T-cell (primary cell): Measurements from ENCODE around the gene DSP. TPM values are rescaled to one million over a fixed set of nuclear protein-coding genes. Genes with fewer than 3 reads are reported as not detected.

Experiments
- ATAC-seq, 4 experiments: fragments of 200-7000 bp in 3 of 4; fragments of 150-1000 bp in 1 of 4; cut with Tn5 transposase; replicated peaks in 1 of 4; 1 replicate in 3 of 4; 2 replicates in 1 of 4; pipeline ENCODE4 v1.10.0; 2021; ENCODE audit warnings: moderate library complexity in 3 of 4, mild to moderate bottlenecking in 2 of 4, moderate number of reproducible peaks in 1 of 4
- CTCF ChIA-PET, 2 donors: fragments of 300-600 bp; sonication (Branson Sonifier 250); formaldehyde crosslinking; loops; one replicate each; lab custom pipeline; 2022; ENCODE audit warnings: antibody characterized with exemption in 2 of 2; lab: Charles Lee
- POLR2A ChIA-PET, 2 donors: fragments of 300-600 bp; sonication (Branson Sonifier 250); formaldehyde crosslinking; loops; one replicate each; lab custom pipeline; 2022; ENCODE audit warnings: antibody characterized with exemption in 2 of 2; lab: Charles Lee
- DNase-seq, 35 experiments: peaks; one replicate each; pipeline versions ENCODE4 v3.0.0 to v3.0.0-alpha.2; 2013 to 2023
- H3K27ac ChIP-seq: one replicate; pipeline ENCODE4 v1.5.1; 2013; ENCODE audit warnings: low read length
- H3K27me3 ChIP-seq, 2 experiments: replicated peaks in 1 of 2; 1 replicate in 1 of 2; 2 replicates in 1 of 2; pipeline versions ENCODE4 v1.6.1 to v1.7.0; 2013; ENCODE audit warnings: low read length in 1 of 2, mixed read lengths in 1 of 2; ENCODE audit not compliant: control insufficient read depth in 2 of 2, insufficient read depth in 2 of 2; ENCODE audit errors: extremely low read depth in 1 of 2
- H3K36me3 ChIP-seq, 2 donors: 1 replicate in 1 of 2; 2 replicates in 1 of 2; pipeline versions ENCODE4 v1.6.1 to v1.7.0; 2013; ENCODE audit warnings: low read length in 1 of 2; ENCODE audit not compliant: control insufficient read depth in 2 of 2, insufficient read depth in 1 of 2; ENCODE audit errors: extremely low read depth in 1 of 2
- H3K4me1 ChIP-seq, 2 experiments: 1 replicate in 1 of 2; 2 replicates in 1 of 2; pipeline versions ENCODE4 v1.6.1 to v1.7.0; 2013; ENCODE audit warnings: low read length in 2 of 2, mixed read lengths in 1 of 2; ENCODE audit not compliant: insufficient read depth in 2 of 2, control insufficient read depth in 1 of 2; ENCODE audit errors: extremely low read depth in 1 of 2
- H3K4me3 ChIP-seq, 2 donors: 1 replicate in 1 of 2; 2 replicates in 1 of 2; pipeline versions ENCODE4 v1.5.1 to v1.7.0; 2013; ENCODE audit warnings: mild to moderate bottlenecking in 2 of 2, low read length in 1 of 2, moderate library complexity in 1 of 2; ENCODE audit not compliant: control insufficient read depth in 1 of 2; ENCODE audit errors: extremely low read depth in 1 of 2
- H3K9me3 ChIP-seq: 2 replicates; pipeline ENCODE4 v1.7.0; 2013
- H3K27ac Mint-ChIP-seq, 2 donors: one replicate each; pipeline ENCODE4 v1.8.0; 2020 to 2021; ENCODE audit warnings: mild to moderate bottlenecking in 2 of 2, mixed read lengths in 2 of 2
- H3K27me3 Mint-ChIP-seq, 2 donors: one replicate each; pipeline ENCODE4 v1.8.0; 2021 to 2022; ENCODE audit warnings: mixed read lengths in 2 of 2
- H3K36me3 Mint-ChIP-seq: one replicate; pipeline ENCODE4 v1.8.0; 2021; ENCODE audit warnings: mixed read lengths
- H3K4me1 Mint-ChIP-seq, 3 donors: one replicate each; pipeline ENCODE4 v1.8.0; 2020 to 2022; ENCODE audit warnings: mixed read lengths in 3 of 3, mild to moderate bottlenecking in 1 of 3
- H3K4me3 Mint-ChIP-seq, 3 donors: one replicate each; pipeline ENCODE4 v1.8.0; 2020 to 2022; ENCODE audit warnings: mild to moderate bottlenecking in 3 of 3, mixed read lengths in 3 of 3, moderate library complexity in 3 of 3
- H3K9me3 Mint-ChIP-seq, 3 donors: one replicate each; pipeline ENCODE4 v1.8.0; 2020 to 2022; ENCODE audit warnings: mixed read lengths in 3 of 3
- WGBS: methylation state at CpG from one replicate; pipeline ENCODE4 v1.1.5; 2013; ENCODE audit warnings: missing lambda C conversion rate; ENCODE audit not compliant: insufficient coverage; 5-methylcytosine and 5-hydroxymethylcytosine counted together
- total RNA-seq, 35 experiments: library from RNA in 6 of 35; stranded (reverse) in 6 of 35; fragments of 120-200 nt in 1 of 35; gene quantifications; one replicate each; pipeline versions ENCODE4 v1.2.1 to v1.2.4 and lab custom pipeline; 2013 to 2026

The DSP gene
- total RNA-seq, 5 donors from 2014 or later (not counting 1 experiment from before 2014, with no cell fraction given), result 0.12 to 1.0 (median 0.80) TPM; not detected in 1

DNA sequence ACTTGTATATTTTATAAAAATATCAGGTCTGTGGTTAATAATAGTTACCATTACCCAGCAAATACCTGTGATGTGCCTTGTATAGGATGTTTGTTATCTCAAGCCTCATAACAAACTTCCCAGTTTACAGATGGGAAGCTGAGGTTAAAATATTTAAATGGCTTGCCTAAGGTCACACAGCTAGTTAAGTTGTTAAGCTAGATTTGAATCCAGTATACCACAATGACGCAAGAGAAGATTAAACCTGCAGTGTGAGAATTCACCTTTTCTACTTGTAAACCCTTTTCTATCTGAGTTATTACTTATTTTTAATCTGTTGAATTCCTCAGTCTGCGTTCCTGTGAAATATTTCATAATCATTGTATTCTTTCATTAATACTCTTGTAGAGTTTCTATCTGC lies 4.9 kb downstream of the DSP start:
- Mint-ChIP-seq H3K27ac (no peak overlapping the region), H3K4me3 (no peak overlapping the region), H3K27me3 (peaks cover 33 to 54% of the 10 kb centered on the region in 2 donors), H3K36me3 (no peaks in the 10 kb centered on the region), H3K9me3 (no peaks in the 10 kb centered on the region), H3K4me1 (peaks cover 0 to 8% (median 7%) of the 10 kb centered on the region in 3 donors)
- Histone ChIP-seq H3K4me3 (no peak overlapping the region), H3K27me3 (peaks cover 12 to 44% of the 10 kb centered on the region in 2 experiments), H3K36me3 (no peaks in the 10 kb centered on the region), H3K4me1 (peaks cover 5 to 18% of the 10 kb centered on the region in 2 experiments), H3K9me3 (no peaks in the 10 kb centered on the region), H3K27ac (no peak overlapping the region)
- ChIA-PET CTCF (interaction anchor here in 1 of 2 donors (0.5 to 0.6 kb wide), 2 partner anchors 70 to 868 kb away, joined by 3 to 4 read pairs; no protein-coding TSS in a partner anchor), POLR2A (interaction anchor here in 1 of 2 donors (0.5 kb wide), 1 partner anchor 790 kb away, joined by 5 read pairs; no protein-coding TSS in a partner anchor)
- DNase-seq (no peak), ATAC-seq (no peak)
- no CpG with 5 or more reads among the region's 2 CpGs for WGBS

DNA sequence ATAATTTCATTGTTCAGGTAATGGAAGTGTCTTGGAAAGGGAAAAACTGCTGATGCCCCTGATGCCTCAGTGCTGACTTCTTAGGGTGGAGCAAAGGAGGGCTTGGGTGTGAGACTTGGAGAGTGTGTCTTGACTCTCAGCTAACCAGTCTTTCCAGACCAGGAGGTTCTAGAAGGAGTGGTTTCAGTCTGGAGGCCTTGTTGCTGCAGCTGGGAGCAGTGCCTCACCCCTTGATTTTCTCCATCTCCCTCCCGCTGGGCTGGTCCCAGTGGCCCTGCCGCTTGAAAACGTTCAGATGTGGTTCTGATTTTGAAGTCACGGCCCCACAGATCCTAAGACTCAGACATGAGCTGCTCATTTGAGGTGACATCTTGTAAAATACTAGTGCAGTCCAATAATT lies 5.4 kb downstream of the DSP start:
- 80% methylated on average over 4 of the region's 4 CpGs for WGBS
- Histone ChIP-seq H3K9me3 (no peaks in the 10 kb centered on the region), H3K36me3 (no peaks in the 10 kb centered on the region), H3K27me3 (peaks cover 12 to 40% of the 10 kb centered on the region in 2 experiments), H3K27ac (no peak overlapping the region), H3K4me3 (no peak overlapping the region), H3K4me1 (peaks cover 5 to 12% of the 10 kb centered on the region in 2 experiments)
- Mint-ChIP-seq H3K4me3 (no peak overlapping the region), H3K27ac (no peak overlapping the region), H3K27me3 (peaks cover 38 to 55% of the 10 kb centered on the region in 2 donors), H3K36me3 (no peaks in the 10 kb centered on the region), H3K4me1 (peaks cover 0 to 5% (median 4%) of the 10 kb centered on the region in 3 donors), H3K9me3 (no peaks in the 10 kb centered on the region)
- ChIA-PET CTCF (no interaction called here), POLR2A (interaction anchor here in 1 of 2 donors (0.5 kb wide), 1 partner anchor 791 kb away, joined by 5 read pairs; no protein-coding TSS in a partner anchor)
- DNase-seq, result no peak
- ATAC-seq, result no peak

DNA sequence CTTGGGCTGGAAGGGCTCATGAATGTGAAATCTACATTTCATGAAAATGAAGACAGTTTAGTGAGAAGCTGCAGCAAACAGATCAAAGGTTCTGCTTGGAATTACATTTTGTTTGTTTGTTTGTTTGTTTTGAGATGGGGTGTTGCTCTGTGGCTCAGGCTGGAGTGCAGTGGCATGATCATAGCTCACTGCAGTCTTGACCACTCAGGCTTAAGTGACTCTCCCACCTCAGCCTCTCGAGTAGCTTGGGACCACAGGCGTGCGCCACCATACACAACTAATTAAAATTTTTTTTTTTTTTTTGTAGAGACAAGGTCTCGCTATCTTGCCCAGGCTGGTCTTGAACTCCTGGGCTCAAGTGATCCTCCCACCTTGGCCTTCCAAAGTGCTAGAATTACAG lies 5.8 kb downstream of the DSP start:
- Mint-ChIP-seq H3K27ac (no peak overlapping the region), H3K4me1 (peaks cover 0 to 4% (median 4%) of the 10 kb centered on the region in 3 donors), H3K9me3 (no peaks in the 10 kb centered on the region), H3K27me3 (peaks cover 41 to 55% of the 10 kb centered on the region in 2 donors), H3K4me3 (no peak overlapping the region), H3K36me3 (no peaks in the 10 kb centered on the region)
- Histone ChIP-seq H3K9me3 (no peaks in the 10 kb centered on the region), H3K27ac (no peak overlapping the region), H3K27me3 (peaks cover 12 to 36% of the 10 kb centered on the region in 2 experiments), H3K36me3 (no peaks in the 10 kb centered on the region), H3K4me1 (peaks cover under 1 to 8% of the 10 kb centered on the region in 2 experiments), H3K4me3 (no peak overlapping the region)
- ChIA-PET POLR2A (no interaction called here), CTCF (no interaction called here)
- no peak for ATAC-seq
- no peak for DNase-seq
- no CpG with 5 or more reads among the region's 4 CpGs for WGBS

DNA sequence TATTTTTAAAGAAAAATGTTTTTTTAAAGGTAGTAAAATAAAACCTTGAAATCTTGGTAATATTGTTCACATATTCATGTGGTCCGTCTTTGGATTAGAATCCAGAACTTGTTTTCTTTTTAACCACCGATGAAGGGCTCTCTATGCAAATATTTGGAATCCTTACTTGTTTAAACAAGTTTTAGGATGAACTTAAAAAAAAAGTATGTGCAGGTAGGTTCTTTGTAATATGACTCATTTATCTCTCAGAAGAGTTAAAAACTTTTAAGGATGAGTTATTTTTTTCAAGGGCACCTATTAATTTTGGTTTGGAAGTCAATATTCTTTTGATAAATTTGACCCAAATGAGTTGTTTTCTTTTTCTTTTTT lies 8.9 kb downstream of the DSP start:
- Mint-ChIP-seq H3K4me3 (no peak overlapping the region), H3K27ac (no peak overlapping the region), H3K36me3 (no peaks in the 10 kb centered on the region), H3K27me3 (peaks cover 42 to 50% of the 10 kb centered on the region in 2 donors), H3K9me3 (no peaks in the 10 kb centered on the region), H3K4me1 (no peaks in the 10 kb centered on the region)
- ChIA-PET POLR2A (no interaction called here), CTCF (no interaction called here)
- no peak for ATAC-seq
- Histone ChIP-seq H3K4me1 (no peaks in the 10 kb centered on the region), H3K27ac (no peak overlapping the region), H3K27me3 (peaks cover 10 to 25% of the 10 kb centered on the region in 2 experiments), H3K9me3 (no peaks in the 10 kb centered on the region), H3K4me3 (no peak overlapping the region), H3K36me3 (no peaks in the 10 kb centered on the region)
- no CpG with 5 or more reads among the region's 2 CpGs for WGBS
- no peak for DNase-seq

DNA sequence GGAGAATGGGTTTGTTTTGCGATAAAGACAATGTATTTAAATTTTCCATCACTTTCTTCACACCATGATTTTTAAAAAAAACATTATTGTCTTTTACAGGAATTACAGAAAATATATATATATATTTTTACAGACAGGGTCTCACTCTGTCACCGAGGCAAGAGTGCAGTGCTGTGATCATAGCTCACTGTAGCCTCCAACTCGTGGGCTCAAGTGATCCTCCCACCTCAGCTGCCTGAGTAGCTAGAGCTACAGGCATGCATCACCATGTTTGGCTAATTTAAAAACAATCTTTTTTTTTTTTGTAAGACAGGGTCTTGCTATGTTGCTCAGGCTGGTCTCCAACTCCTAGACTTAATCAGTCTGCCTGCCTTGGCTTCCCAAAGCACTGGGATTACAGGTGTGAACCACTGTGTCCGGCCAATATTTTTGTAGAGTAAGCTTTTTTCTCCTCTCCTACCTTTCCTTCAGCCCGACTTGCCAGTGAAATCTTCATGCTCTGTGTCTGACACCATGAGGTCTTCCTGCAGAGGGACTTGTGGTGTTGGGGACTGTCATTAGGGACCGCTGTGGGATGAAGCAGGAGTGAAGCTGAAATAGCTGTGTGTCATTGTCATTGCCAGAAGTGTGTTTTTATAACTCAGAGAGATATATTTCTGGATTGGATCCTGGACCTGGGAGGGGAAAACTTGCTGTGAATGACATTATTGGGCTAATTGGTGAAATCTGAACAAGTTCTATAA lies 13.2 kb downstream of the DSP start:
- no peaks in the 10 kb centered on the region for H3K9me3 Mint-ChIP-seq
- H3K4me3 Mint-ChIP-seq, result no peak overlapping the region
- Histone ChIP-seq H3K4me3 (no peak overlapping the region), H3K27ac (no peak overlapping the region), H3K27me3 (peaks cover 8 to 21% of the 10 kb centered on the region in 2 experiments), H3K9me3 (no peaks in the 10 kb centered on the region), H3K4me1 (no peaks in the 10 kb centered on the region), H3K36me3 (no peaks in the 10 kb centered on the region)
- ChIA-PET CTCF (no interaction called here), POLR2A (no interaction called here)
- ATAC-seq (no peak), DNase-seq (no peak)
- no peaks in the 10 kb centered on the region for H3K36me3 Mint-ChIP-seq
- peaks cover 39% of the 10 kb centered on the region in 2 donors for H3K27me3 Mint-ChIP-seq
- WGBS, result 47% methylated on average over 3 of the region's 6 CpGs
- no peaks in the 10 kb centered on the region for H3K4me1 Mint-ChIP-seq
- H3K27ac Mint-ChIP-seq, result no peak overlapping the region

DNA sequence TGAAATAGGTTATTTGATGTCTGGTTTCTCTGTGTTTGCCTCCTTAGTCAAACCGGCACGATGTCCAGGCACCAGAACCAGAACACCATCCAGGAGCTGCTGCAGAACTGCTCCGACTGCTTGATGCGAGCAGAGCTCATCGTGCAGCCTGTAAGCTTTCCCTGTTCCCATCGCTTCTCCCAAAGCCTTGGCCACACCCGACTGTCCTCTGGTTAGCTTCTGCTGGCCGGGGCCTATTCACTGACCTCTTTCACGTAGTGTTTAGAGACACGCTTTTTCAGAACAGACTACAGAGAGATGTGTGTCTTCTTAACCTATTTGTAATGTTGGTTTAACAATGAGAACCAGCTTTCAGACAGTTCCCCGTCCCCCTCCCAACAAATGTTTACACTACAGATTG lies 14.2 kb downstream of the DSP start:
- H3K9me3 Mint-ChIP-seq, result no peaks in the 10 kb centered on the region
- no peak overlapping the region for H3K27ac Mint-ChIP-seq

More for the DNA sequence above, 14.2 kb downstream of the DSP start:
- CTCF ChIA-PET, result no interaction called here
- H3K36me3 ChIP-seq, result no peaks in the 10 kb centered on the region
- POLR2A ChIA-PET, result interaction anchor here in 1 of 2 donors (0.6 kb wide), 1 partner anchor 51 kb away, joined by 3 read pairs; no protein-coding TSS in a partner anchor
- DNase-seq (no peak), ATAC-seq (no peak)
- H3K27ac ChIP-seq, result no peak overlapping the region
- no peaks in the 10 kb centered on the region for H3K9me3 ChIP-seq
- peaks cover 42 to 44% of the 10 kb centered on the region in 2 donors for H3K27me3 Mint-ChIP-seq
- peaks cover 8 to 17% of the 10 kb centered on the region in 2 experiments for H3K27me3 ChIP-seq
- H3K4me3 Mint-ChIP-seq, result no peak overlapping the region
- H3K4me3 ChIP-seq, result no peak overlapping the region
- H3K4me1 ChIP-seq, result no peaks in the 10 kb centered on the region
- 72% methylated on average over 6 of the region's 11 CpGs for WGBS
- no peaks in the 10 kb centered on the region for H3K4me1 Mint-ChIP-seq
- no peaks in the 10 kb centered on the region for H3K36me3 Mint-ChIP-seq
